OCI-LY1 (cell line): ENCODE measurements around the gene ZNF766.

Experiments used
- H2AFZ ChIP-seq: fragments of 200-600 bp; sonication (generic), shearing (Covaris generic); 2 replicates; pipeline ENCODE4 v1.6.0; 2014; ENCODE audit warnings: antibody characterized with exemption, mild to moderate bottlenecking, low read length
- H3F3A ChIP-seq: fragments of 200-600 bp; sonication (generic), shearing (Covaris generic); 2 replicates; pipeline ENCODE4 v1.6.0; 2014; ENCODE audit warnings: mild to moderate bottlenecking, antibody characterized with exemption, low read length, moderate library complexity; ENCODE audit not compliant: insufficient read depth
- H3K27ac ChIP-seq: fragments of 200-600 bp; sonication (generic); 2 replicates; pipeline ENCODE4 v1.5.1; 2014; ENCODE audit warnings: low read length, mixed run types, mild to moderate bottlenecking, low read depth; ENCODE audit not compliant: poor library complexity, severe bottlenecking
- H3K27me3 ChIP-seq: fragments of 200-600 bp; sonication (generic); 2 replicates; pipeline ENCODE4 v1.6.0; 2014; ENCODE audit warnings: antibody characterized with exemption, mild to moderate bottlenecking, low read length, moderate library complexity; ENCODE audit not compliant: insufficient read depth
- H3K36me3 ChIP-seq: fragments of 200-600 bp; sonication (generic); 2 replicates; pipeline ENCODE4 v1.6.1; 2014; ENCODE audit warnings: mild to moderate bottlenecking, antibody characterized with exemption, low read length, moderate library complexity, mixed read lengths; ENCODE audit not compliant: insufficient read depth
- H3K4me1 ChIP-seq: fragments of 200-600 bp; sonication (generic); 2 replicates; pipeline ENCODE4 v1.5.1; 2014; ENCODE audit warnings: mild to moderate bottlenecking, low read length, moderate library complexity; ENCODE audit not compliant: insufficient read depth, severe bottlenecking
- H3K4me2 ChIP-seq: fragments of 200-600 bp; sonication (generic), shearing (Covaris generic); 2 replicates; pipeline ENCODE4 v1.6.1; 2014; ENCODE audit warnings: low read length
- H3K4me3 ChIP-seq: fragments of 200-600 bp; sonication (generic); 2 replicates; pipeline ENCODE4 v1.5.1; 2014; ENCODE audit warnings: low read length, low read depth, mild to moderate bottlenecking, mixed read lengths; ENCODE audit not compliant: poor library complexity, severe bottlenecking
- H3K79me2 ChIP-seq: fragments of 200-600 bp; shearing (Covaris generic); 2 replicates; pipeline ENCODE4 v1.6.1; 2016; ENCODE audit warnings: mixed run types, low read length, mixed read lengths; ENCODE audit not compliant: insufficient read depth
- H3K9ac ChIP-seq: fragments of 200-600 bp; sonication (generic), shearing (Covaris generic); 2 replicates; pipeline ENCODE4 v1.6.1; 2014; ENCODE audit warnings: mild to moderate bottlenecking, low read length, mixed read lengths
- H3K9me2 ChIP-seq: fragments of 200-600 bp; sonication (generic), shearing (Covaris generic); 2 replicates; pipeline ENCODE4 v1.6.1; 2014; ENCODE audit warnings: low read depth, mild to moderate bottlenecking, low read length, mixed read lengths
- H3K9me3 ChIP-seq: fragments of 200-600 bp; shearing (Covaris generic); 2 replicates; pipeline ENCODE4 v1.6.1; 2014; ENCODE audit warnings: low read length, mixed read lengths
- H4K20me1 ChIP-seq: fragments of 200-600 bp; sonication (generic), shearing (Covaris generic); 2 replicates; pipeline ENCODE4 v1.6.0; 2016; ENCODE audit warnings: mild to moderate bottlenecking, low read length; ENCODE audit not compliant: insufficient read depth
- CTCF ChIP-seq: fragments of 200-600 bp; sonication (generic), shearing (Covaris generic); IDR thresholded peaks from 2 replicates; pipeline ENCODE4 v1.5.1; 2017; ENCODE audit warnings: mild to moderate bottlenecking, antibody characterized with exemption, low read length, moderate library complexity, mixed read lengths
- EZH2 ChIP-seq: fragments of 200-600 bp; sonication (generic), shearing (Covaris generic); IDR thresholded peaks from 2 replicates; pipeline ENCODE4 v1.8.0; 2017; ENCODE audit warnings: borderline replicate concordance, mixed run types, mild to moderate bottlenecking, antibody characterized with exemption, low read length, moderate library complexity, mixed read lengths

The ZNF766 gene

GRCh38 chr19:52230685-52231084 is 38.7 kb upstream of the ZNF766 start:
- no peaks in the 10 kb centered on the region for H3K4me1 ChIP-seq
- no peaks in the 10 kb centered on the region; the same call in 1 of the 2 replicates for H3F3A ChIP-seq
- peaks cover 34% of the 10 kb centered on the region for H3K36me3 ChIP-seq
- no peaks in the 10 kb centered on the region for H4K20me1 ChIP-seq
- H3K9me2 ChIP-seq = no peaks in the 10 kb centered on the region
- no peak overlapping the region for H2AFZ ChIP-seq
- H3K27me3 ChIP-seq = no peaks in the 10 kb centered on the region
- H3K4me2 ChIP-seq = no peak overlapping the region
- H3K4me3 ChIP-seq = no peak overlapping the region
- no peak overlapping the region for H3K27ac ChIP-seq
- H3K9ac ChIP-seq = no peak overlapping the region
- H3K79me2 ChIP-seq = no peaks in the 10 kb centered on the region
- TF ChIP-seq CTCF (no peak), EZH2 (no peak)
- H3K9me3 ChIP-seq = no peaks in the 10 kb centered on the region

DNA sequence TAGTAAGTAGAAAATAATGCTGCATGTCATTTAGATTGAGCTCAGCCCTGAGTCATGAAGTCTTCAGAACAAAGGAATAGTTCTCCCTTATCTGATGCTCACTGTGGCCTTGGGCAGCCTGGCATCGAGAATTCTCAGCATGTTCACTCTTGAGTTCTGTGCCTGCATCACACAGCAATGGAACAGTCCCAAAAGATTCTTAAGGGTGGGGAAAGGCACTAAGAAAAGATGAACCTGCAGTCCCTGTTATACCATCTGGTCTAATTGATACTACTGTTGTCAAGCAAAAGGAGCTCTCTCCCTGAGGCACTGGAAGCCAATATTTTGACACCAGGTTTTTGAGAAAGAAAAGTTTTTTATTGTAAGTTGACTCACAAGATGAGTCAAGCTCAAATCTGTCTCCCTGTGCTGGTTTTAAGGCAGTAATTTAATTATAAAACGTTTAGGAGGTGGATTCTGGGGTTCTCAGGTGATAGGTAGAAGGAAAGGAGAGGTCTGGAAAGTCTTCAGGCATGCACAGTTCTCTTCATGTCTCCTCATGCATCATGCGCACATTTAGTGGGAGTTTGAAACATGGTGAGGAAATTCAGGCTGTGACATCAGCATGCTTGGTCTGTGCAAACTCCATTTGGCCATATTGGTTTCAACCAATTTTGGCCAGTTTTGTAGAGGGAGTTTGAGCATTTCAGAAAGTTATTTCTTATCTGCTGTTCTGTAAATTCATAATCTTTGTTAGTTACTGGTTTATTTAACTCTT is 38.1 kb upstream of the ZNF766 start:
- no peak overlapping the region for H3K27ac ChIP-seq

GRCh38 chr19:52234406-52234805 is 35.0 kb upstream of the ZNF766 start:
- no peaks in the 10 kb centered on the region for H3K9me2 ChIP-seq
- H3K4me2 ChIP-seq = no peak overlapping the region
- H3K36me3 ChIP-seq = no peaks in the 10 kb centered on the region; the same call in 1 of the 2 replicates
- no peaks in the 10 kb centered on the region for H3K27me3 ChIP-seq
- no peak overlapping the region for H3K27ac ChIP-seq
- H3F3A ChIP-seq = no peaks in the 10 kb centered on the region; the same call in 1 of the 2 replicates
- H3K9ac ChIP-seq = no peak overlapping the region
- no peak overlapping the region for H3K4me3 ChIP-seq
- H3K79me2 ChIP-seq = no peaks in the 10 kb centered on the region
- H3K4me1 ChIP-seq = no peaks in the 10 kb centered on the region
- no peaks in the 10 kb centered on the region for H4K20me1 ChIP-seq
- H2AFZ ChIP-seq = no peak overlapping the region
- TF ChIP-seq CTCF = no peak
- TF ChIP-seq EZH2 = no peak
- no peaks in the 10 kb centered on the region for H3K9me3 ChIP-seq

More for the DNA sequence above, 38.1 kb upstream of the ZNF766 start:
- Histone ChIP-seq H3K79me2 (no peaks in the 10 kb centered on the region), H3K4me3 (no peak overlapping the region), H3K9me2 (no peaks in the 10 kb centered on the region), H4K20me1 (no peaks in the 10 kb centered on the region), H3K4me2 (no peak overlapping the region), H3F3A (no peaks in the 10 kb centered on the region; the same call in 1 of the 2 replicates), H3K9ac (no peak overlapping the region), H2AFZ (no peak overlapping the region), H3K27me3 (no peaks in the 10 kb centered on the region), H3K4me1 (no peaks in the 10 kb centered on the region), H3K36me3 (peaks cover 28% of the 10 kb centered on the region), H3K9me3 (no peaks in the 10 kb centered on the region)
- TF ChIP-seq CTCF (no peak), EZH2 (no peak)
